Astrocyte of the spinal cord (primary cell): ENCODE data around the gene RFX8.

Experiments used
- DNase-seq: peaks from one replicate; pipeline ENCODE4 v3.0.0; 2011; ENCODE audit warnings: low read depth, low spot score
- H3K4me3 ChIP-seq: 2 replicates; pipeline ENCODE4 v1.5.1; 2011; ENCODE audit warnings: low read depth, mild to moderate bottlenecking, low read length, moderate library complexity
- in situ Hi-C: cut with HindIII; loops from 2 replicates; pipeline ENCODE4 v1.10.0; 2017; ENCODE audit warnings: low sequenced_read_pairs
- TF ChIP-seq, protein P1 (sequence below): IDR thresholded peaks from 2 replicates; pipeline ENCODE4 v1.5.1; 2012; ENCODE audit warnings: low read depth, mild to moderate bottlenecking, low read length, inconsistent platforms

RFX8 gene

DNA sequence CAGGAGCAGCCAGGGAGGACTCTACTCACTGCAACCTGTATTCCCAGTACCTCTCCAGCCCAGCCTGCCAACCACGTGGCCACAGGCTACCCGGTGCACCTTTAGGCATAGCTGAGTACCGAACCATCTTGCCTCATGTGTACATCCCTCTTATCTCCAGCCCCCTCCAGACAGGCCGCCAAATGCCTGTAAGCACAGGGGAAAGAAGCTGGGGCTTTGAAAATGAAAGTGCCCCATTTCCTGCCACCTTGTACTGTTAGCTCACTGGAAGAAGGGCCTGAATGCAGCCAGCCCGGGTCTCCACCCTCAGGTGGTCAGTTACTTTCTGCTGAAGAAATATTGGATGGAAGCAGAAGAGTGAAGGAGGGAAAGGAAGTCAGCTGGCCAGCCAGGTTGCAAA is 27.2 kb upstream of the RFX8 start:
- DNase-seq = no peak
- in situ Hi-C loops = no loop called here
- TF ChIP-seq, protein P1, sequence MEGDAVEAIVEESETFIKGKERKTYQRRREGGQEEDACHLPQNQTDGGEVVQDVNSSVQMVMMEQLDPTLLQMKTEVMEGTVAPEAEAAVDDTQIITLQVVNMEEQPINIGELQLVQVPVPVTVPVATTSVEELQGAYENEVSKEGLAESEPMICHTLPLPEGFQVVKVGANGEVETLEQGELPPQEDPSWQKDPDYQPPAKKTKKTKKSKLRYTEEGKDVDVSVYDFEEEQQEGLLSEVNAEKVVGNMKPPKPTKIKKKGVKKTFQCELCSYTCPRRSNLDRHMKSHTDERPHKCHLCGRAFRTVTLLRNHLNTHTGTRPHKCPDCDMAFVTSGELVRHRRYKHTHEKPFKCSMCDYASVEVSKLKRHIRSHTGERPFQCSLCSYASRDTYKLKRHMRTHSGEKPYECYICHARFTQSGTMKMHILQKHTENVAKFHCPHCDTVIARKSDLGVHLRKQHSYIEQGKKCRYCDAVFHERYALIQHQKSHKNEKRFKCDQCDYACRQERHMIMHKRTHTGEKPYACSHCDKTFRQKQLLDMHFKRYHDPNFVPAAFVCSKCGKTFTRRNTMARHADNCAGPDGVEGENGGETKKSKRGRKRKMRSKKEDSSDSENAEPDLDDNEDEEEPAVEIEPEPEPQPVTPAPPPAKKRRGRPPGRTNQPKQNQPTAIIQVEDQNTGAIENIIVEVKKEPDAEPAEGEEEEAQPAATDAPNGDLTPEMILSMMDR = no peak
- no peak overlapping the region for H3K4me3 ChIP-seq

GRCh38 chr2:101501443-101501842 is 26.5 kb upstream of the RFX8 start:
- DNase-seq = peak; percentile 55
- H3K4me3 ChIP-seq = no peak overlapping the region
- TF ChIP-seq, protein P1 = no peak
- in situ Hi-C loops = no loop called here

GRCh38 chr2:101500860-101501259 is 25.9 kb upstream of the RFX8 start:
- H3K4me3 ChIP-seq = no peak overlapping the region
- TF ChIP-seq, protein P1 = no peak

GRCh38 chr2:101500180-101500579 is 25.3 kb upstream of the RFX8 start:
- H3K4me3 ChIP-seq = no peak overlapping the region
- peak; percentile 79 for DNase-seq
- TF ChIP-seq, protein P1 = no peak
- in situ Hi-C loops = no loop called here

More at GRCh38 chr2:101500860-101501259, 25.9 kb upstream of the RFX8 start:
- in situ Hi-C loops = no loop called here
- DNase-seq = no peak

DNA sequence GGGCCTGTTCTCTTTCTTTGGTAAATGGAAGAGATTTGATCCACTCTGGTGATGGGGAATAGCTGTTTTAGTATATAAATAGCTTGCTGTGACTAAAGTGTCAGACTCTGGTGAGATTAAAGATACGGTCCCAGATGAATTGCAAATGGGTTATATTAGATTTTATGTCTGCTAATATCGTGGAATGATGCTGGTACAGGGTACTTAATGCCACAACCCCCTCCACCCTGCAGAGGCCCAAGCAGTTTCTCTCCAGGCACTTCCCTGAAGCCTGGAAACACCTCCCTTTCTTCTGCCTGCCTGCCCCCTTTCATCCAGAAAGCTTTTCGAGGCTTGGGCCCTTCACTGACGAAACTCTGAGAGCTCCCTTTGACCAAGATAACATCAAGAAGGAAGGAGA is 21.4 kb upstream of the RFX8 start:
- no peak for DNase-seq
- TF ChIP-seq, protein P1 = no peak
- no peak overlapping the region for H3K4me3 ChIP-seq
- in situ Hi-C loops = no loop called here

DNA sequence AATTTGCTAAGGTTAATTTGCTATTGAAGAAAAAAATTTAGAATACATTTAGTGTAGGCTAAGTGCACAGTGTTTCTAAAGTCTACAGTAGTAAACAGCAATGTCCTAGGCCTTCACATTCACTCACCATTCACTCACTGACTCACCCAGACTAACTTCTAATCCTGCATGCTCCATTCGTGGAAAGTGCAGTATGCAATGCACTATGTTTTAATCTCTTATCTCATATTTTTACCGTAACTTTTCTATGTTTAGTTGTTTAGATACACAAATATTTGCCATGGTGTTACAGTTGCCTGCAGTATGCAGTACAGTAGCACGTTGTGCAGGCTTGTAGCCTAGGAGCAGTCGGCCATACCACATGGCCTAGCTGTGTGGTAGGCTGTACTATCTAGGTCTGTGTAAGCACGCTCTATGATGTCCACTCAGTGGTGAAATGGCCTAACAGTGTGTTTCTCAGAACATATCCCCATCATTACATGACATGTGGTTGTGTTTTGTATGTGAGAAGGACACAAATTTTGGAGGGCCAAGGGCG is 18.1 kb upstream of the RFX8 start:
- DNase-seq = no peak
- no peak overlapping the region for H3K4me3 ChIP-seq
- TF ChIP-seq, protein P1 = no peak
- in situ Hi-C loops = no loop called here

DNA sequence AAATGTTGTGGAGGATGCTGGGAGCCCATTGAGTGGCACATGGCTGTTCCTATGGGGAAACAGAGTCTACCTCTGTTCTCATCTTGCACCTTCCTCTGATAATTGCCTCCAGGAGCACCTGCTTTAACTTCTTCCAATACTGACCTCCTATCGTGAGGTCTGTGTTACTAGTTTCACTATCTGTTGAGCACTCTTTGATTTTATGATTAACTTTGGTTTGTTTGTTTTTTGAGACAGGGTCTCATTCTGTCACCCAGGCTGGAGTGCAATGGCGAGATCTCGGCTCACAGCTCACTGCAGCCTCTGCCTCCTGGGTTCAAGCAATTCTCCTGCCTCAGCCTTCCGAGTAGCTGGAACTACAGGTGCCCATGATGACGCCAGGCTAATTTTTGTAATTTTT is 12.1 kb upstream of the RFX8 start:
- no peak overlapping the region for H3K4me3 ChIP-seq
- DNase-seq = no peak
- in situ Hi-C loops = no loop called here
- TF ChIP-seq, protein P1 = no peak
